Keratinocyte (primary cell): ENCODE measurements around the gene TSPAN18. TPM values are rescaled to one million over a fixed set of nuclear protein-coding genes. Genes with fewer than 3 reads are reported as not detected.

Source experiments
- DNase-seq: peaks from one replicate; pipeline ENCODE4 v3.0.0-alpha.2; 2011; ENCODE audit warnings: low read depth, missing footprints, low spot score
- FAIRE-seq: peaks from 2 replicates; lab custom pipeline; 2011; peaks lifted over from hg19 to GRCh38; lab: Jason Lieb, UNC
- H2AFZ ChIP-seq: 2 replicates; pipeline ENCODE4 v1.6.0; 2012; ENCODE audit warnings: low read length, control low read depth, inconsistent platforms; ENCODE audit not compliant: control insufficient read depth
- H3K27ac ChIP-seq: 2 replicates; pipeline ENCODE4 v1.5.1; 2011; ENCODE audit warnings: low read length; ENCODE audit not compliant: control insufficient read depth, insufficient read depth
- H3K27me3 ChIP-seq: 3 replicates; pipeline ENCODE4 v1.6.0; 2011; ENCODE audit warnings: low read length; ENCODE audit not compliant: control insufficient read depth, insufficient read depth; ENCODE audit errors: extremely low read depth
- H3K36me3 ChIP-seq, 2 experiments: 2 replicates in 1 of 2; 3 replicates in 1 of 2; pipeline ENCODE4 v1.5.1; 2011; ENCODE audit warnings: low read length in 2 of 2, mild to moderate bottlenecking in 1 of 2; ENCODE audit not compliant: control insufficient read depth in 2 of 2, insufficient read depth in 2 of 2; ENCODE audit errors: extremely low read depth in 1 of 2
- H3K4me1 ChIP-seq: 3 replicates; pipeline ENCODE4 v1.5.1; 2011; ENCODE audit warnings: low read length; ENCODE audit not compliant: control insufficient read depth, insufficient read depth; ENCODE audit errors: extremely low read depth
- H3K4me2 ChIP-seq: 3 replicates; pipeline ENCODE4 v1.6.0; 2011; ENCODE audit warnings: low read depth, low read length; ENCODE audit not compliant: control insufficient read depth, insufficient read depth; ENCODE audit errors: extremely low read depth
- H3K4me3 ChIP-seq, 3 experiments: fragments of 200-600 bp in 1 of 3; sonication (generic) in 1 of 3; 2 replicates in 2 of 3; 3 replicates in 1 of 3; pipeline ENCODE4 v1.5.1; 2011 to 2016; ENCODE audit warnings: low read length in 3 of 3, mild to moderate bottlenecking in 3 of 3, control low read depth in 2 of 3, inconsistent platforms in 1 of 3, low read depth in 1 of 3, mixed read lengths in 1 of 3, mixed run types in 1 of 3, moderate library complexity in 1 of 3; ENCODE audit not compliant: control insufficient read depth in 2 of 3, insufficient read depth in 2 of 3; ENCODE audit errors: extremely low read depth in 1 of 3
- H3K79me2 ChIP-seq: 2 replicates; pipeline ENCODE4 v1.6.0; 2012; ENCODE audit warnings: low read length; ENCODE audit not compliant: control insufficient read depth, insufficient read depth
- H3K9ac ChIP-seq: 3 replicates; pipeline ENCODE4 v1.6.0; 2011; ENCODE audit warnings: low read length; ENCODE audit not compliant: control insufficient read depth, insufficient read depth; ENCODE audit errors: extremely low read depth
- H3K9me1 ChIP-seq: 3 replicates; pipeline ENCODE4 v1.6.0; 2011; ENCODE audit warnings: low read length; ENCODE audit not compliant: control insufficient read depth, insufficient read depth; ENCODE audit errors: extremely low read depth
- H3K9me3 ChIP-seq: 2 replicates; pipeline ENCODE4 v1.5.1; 2012; ENCODE audit warnings: low read depth, low read length; ENCODE audit not compliant: control insufficient read depth
- H4K20me1 ChIP-seq: 3 replicates; pipeline ENCODE4 v1.6.0; 2011; ENCODE audit warnings: low read length; ENCODE audit not compliant: control insufficient read depth, insufficient read depth; ENCODE audit errors: extremely low read depth
- EZH2 ChIP-seq: IDR thresholded peaks from one replicate; pipeline ENCODE4 v1.6.1; 2012; ENCODE audit warnings: inconsistent platforms, mild to moderate bottlenecking, low read length, moderate library complexity
- dilution Hi-C: fragments of 300-500 bp; cut with MboI; formaldehyde crosslinking; loops from one replicate; pipeline ENCODE4 v1.7.0; 2020; ENCODE audit warnings: low sequenced_read_pairs; ENCODE audit not compliant: extremely low pct_ligation_motif_present
- polyA plus RNA-seq, 5 experiments: library from polyadenylated mRNA; depleted of rRNA in 3 of 5; stranded (reverse) in 3 of 5; stranded (forward) in 1 of 5; unstranded in 1 of 5; fragments of >200 nt; gene quantifications; 1 replicate in 1 of 5; 2 replicates in 3 of 5; 3 replicates in 1 of 5; pipeline versions ENCODE4 v1.2.1 to v1.2.3, GENCODE V29; 2011 to 2012; ENCODE audit warnings: missing spikeins in 2 of 5, low read depth in 1 of 5, low replicate concordance in 1 of 5
- TF ChIP-seq, protein P1 (sequence below), 3 experiments: IDR thresholded peaks in 1 of 3; conservative IDR thresholded peaks in 1 of 3; optimal IDR thresholded peaks in 1 of 3; 2 replicates in 2 of 3; 3 replicates in 1 of 3; pipeline versions ENCODE3 to v1.5.1; 2011; ENCODE audit warnings: low read length in 3 of 3, mild to moderate bottlenecking in 3 of 3, moderate library complexity in 2 of 3, control low read depth in 1 of 3, inconsistent platforms in 1 of 3; ENCODE audit not compliant: insufficient read depth in 2 of 3; ENCODE audit errors: extremely low read depth in 1 of 3

TSPAN18 gene
- polyA plus RNA-seq, 1 donor (not counting 4 experiments of a cell fraction or from before 2014, with no cell fraction given) = not detected

GRCh38 chr11:44760917-44761550 lies 34.3 kb downstream of the TSPAN18 start:
- Histone ChIP-seq H3K9me1 (no peaks in the 10 kb centered on the region), H3K4me2 (no peak overlapping the region), H3K27ac (no peak overlapping the region), H4K20me1 (no peaks in the 10 kb centered on the region), H3K4me3 (no peak overlapping the region), H3K79me2 (no peaks in the 10 kb centered on the region), H3K27me3 (peaks cover 5% of the 10 kb centered on the region), H3K9ac (no peak overlapping the region), H2AFZ (no peak overlapping the region), H3K36me3 (no peaks in the 10 kb centered on the region), H3K4me1 (no peaks in the 10 kb centered on the region), H3K9me3 (no peaks in the 10 kb centered on the region)
- dilution Hi-C loops = no loop called here
- TF ChIP-seq EZH2 = no peak
- no peak for DNase-seq
- peak; percentile 71 for FAIRE-seq

DNA sequence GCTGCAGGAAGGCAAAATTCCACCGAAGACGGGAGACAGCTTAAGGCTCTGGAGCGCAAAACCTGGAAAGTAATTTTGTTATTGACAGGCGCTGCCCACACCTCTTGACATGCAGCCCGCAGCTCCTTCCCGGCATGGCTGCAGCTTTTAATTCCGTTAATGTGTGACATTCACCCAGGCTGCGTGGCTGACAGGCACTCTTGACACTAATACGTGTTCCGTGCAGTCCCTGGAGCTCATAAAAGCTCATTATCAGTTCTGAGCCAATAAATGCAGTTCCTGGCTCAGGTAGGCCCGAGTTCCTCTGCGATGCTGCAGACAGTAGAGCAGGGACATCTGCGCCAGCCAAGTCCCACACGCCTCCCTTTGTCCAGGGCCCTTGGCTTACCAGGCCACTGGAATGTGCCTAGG lies 34.8 kb downstream of the TSPAN18 start:
- no peak for FAIRE-seq

More for the DNA sequence above, 34.8 kb downstream of the TSPAN18 start:
- Histone ChIP-seq H3K4me2 (no peak overlapping the region), H3K9me3 (no peaks in the 10 kb centered on the region), H2AFZ (no peak overlapping the region), H3K36me3 (no peaks in the 10 kb centered on the region), H3K27ac (no peak overlapping the region), H3K9me1 (no peaks in the 10 kb centered on the region), H3K27me3 (peaks cover 5% of the 10 kb centered on the region), H3K4me1 (no peaks in the 10 kb centered on the region), H3K79me2 (no peaks in the 10 kb centered on the region), H3K4me3 (no peak overlapping the region), H3K9ac (no peak overlapping the region), H4K20me1 (no peaks in the 10 kb centered on the region)
- DNase-seq = no peak
- dilution Hi-C loops = no loop called here
- TF ChIP-seq, protein P1, sequence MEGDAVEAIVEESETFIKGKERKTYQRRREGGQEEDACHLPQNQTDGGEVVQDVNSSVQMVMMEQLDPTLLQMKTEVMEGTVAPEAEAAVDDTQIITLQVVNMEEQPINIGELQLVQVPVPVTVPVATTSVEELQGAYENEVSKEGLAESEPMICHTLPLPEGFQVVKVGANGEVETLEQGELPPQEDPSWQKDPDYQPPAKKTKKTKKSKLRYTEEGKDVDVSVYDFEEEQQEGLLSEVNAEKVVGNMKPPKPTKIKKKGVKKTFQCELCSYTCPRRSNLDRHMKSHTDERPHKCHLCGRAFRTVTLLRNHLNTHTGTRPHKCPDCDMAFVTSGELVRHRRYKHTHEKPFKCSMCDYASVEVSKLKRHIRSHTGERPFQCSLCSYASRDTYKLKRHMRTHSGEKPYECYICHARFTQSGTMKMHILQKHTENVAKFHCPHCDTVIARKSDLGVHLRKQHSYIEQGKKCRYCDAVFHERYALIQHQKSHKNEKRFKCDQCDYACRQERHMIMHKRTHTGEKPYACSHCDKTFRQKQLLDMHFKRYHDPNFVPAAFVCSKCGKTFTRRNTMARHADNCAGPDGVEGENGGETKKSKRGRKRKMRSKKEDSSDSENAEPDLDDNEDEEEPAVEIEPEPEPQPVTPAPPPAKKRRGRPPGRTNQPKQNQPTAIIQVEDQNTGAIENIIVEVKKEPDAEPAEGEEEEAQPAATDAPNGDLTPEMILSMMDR (optimal IDR thresholded peaks at IDR 0.05 in 1 of 3, IDR thresholded peaks at IDR 0.05 in 1 of 3, conservative IDR thresholded peaks at IDR 0.05 in 1 of 3; ENCODE audit: extremely low read depth in 1 of 3, insufficient read depth in 2 of 3, low read length in 3 of 3) = no peak
- TF ChIP-seq EZH2 = no peak
